IPS DF 4.7 (cell line): Measurements from ENCODE around the gene BEST1.
"Not testable (repeated sequence)": the region's sequence is repeated elsewhere in the genome, so short reads cannot be mapped to it uniquely, and the experiment has no call there.

Experiments
- DNase-seq: peaks from one replicate; pipeline ENCODE4 v3.0.0-alpha.2; 2013; ENCODE audit warnings: low spot score; ENCODE audit errors: extremely low read depth

BEST1 gene

DNA sequence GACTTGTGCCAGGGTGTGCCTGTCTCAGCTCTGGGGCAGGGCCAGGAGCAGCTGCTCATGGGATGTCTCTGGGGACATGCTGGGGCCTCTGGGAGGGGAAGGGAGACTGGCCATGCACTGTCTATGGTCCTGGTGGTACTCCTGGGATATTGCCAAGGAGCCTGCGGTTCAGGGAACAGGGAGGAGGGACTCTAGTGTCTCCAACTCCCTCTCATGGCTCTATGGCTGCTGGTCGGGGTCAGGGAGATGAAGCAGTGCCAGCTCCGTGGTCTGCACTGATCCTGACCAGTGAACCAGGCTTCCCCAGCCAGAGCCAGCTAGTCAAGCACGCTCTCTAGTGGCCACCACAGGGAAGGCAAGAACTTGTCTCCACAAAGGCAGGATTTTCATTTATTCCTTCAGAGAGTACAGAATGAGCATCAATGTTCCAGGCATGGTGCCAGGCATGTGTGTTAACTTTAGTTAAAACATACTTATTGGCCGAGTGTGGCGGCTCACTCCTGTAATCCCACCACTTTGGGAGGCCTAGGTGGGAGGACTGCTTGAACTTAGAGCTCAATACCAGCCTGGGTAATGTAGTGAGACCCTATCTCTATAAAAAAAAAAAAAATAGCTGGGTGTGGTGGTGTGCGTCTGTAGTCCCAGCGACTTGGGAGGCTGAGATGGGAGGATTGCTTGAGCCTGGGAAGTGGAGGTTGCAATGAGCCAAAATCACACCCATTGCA lies 2.5 kb upstream of the BEST1 start:
- DNase-seq = no peak

- no peak for DNase-seq
These were observed 1.6 kb upstream of the BEST1 start for GRCh38 chr11:61948505-61948904.

- no peak for DNase-seq
These were observed 749 bp upstream of the BEST1 start for GRCh38 chr11:61949169-61950034.

GRCh38 chr11:61951484-61952135 lies 1.5 kb downstream of the BEST1 start:
- DNase-seq = no peak

DNA sequence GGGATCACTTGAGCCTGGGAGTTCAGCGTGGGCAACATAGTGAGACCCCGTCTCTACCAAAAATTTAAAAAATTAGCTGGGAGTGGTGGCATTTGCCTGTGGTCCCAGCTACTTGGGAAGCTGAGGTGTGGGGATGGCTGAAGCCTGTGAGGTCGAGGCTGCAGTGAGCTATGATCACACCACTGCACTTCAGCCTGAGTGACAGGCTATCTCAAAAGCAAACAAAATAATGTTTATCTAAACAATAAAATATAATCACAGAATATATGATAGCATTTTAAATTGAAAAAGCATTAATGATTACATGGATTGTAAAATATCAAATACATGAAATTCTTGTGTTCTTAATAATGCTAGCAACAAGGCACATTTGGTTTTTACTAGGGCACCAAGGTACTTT lies 2.7 kb downstream of the BEST1 start:
- no peak for DNase-seq

DNA sequence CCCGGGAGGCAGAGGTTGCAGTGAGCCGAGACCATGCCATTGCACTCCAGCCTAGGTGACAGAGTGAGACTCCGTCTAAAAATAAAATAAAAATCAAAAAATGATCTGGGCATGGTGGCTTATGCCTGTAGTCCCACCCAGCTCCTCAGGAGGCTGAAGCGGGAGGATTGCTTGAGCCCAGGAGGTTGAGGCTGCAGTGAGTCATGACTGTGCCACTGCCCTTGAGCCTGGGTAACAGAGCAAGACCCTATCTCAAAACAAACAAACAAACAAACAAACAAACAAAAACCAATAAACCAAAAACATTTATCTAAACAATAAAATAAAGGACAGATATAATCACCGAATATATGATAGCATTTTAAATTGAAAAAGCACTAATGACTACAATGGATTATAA lies 3.5 kb downstream of the BEST1 start:
- DNase-seq = not testable (repeated sequence)

GRCh38 chr11:61954106-61954850 lies 4.1 kb downstream of the BEST1 start:
- DNase-seq = no peak

- DNase-seq = no peak
These were observed 4.8 kb downstream of the BEST1 start for GRCh38 chr11:61954851-61955421.

GRCh38 chr11:61955422-61956135 lies 5.4 kb downstream of the BEST1 start:
- DNase-seq = no peak

DNA sequence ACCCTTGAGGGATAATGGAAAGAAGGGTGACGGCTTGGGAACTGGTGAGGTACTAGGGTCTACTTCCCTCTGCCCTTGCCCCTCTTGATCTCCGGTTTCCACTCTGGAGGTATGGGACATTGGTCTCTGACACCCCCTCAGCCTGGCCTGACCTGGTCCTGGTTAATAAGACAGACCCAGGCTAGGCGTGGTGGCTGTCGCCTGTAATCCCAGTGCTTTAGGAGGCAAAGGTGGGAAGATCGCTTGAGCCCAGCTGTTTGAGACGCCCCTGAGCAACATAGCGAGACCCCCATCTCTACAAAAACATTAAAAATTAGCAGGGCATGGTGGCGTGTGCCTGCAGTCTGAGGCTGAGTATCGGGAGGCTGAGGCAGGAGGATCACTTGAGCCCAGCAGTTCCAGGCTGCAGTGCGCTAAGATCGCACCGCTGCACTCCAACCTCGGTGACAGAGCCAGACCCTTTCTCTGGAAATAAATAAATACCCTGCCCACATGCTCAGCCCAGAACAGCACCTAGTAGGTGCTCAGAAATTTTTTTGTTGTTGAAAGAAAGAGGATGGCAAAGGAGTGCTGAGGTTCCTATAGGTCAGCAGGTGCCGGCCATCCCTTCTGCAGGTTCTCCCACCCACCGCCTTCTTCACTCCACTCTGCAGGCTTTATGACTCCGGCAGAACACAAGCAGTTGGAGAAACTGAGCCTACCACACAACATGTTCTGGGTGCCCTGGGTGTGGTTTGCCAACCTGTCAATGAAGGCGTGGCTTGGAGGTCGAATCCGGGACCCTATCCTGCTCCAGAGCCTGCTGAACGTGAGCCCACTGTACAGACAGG lies 6.3 kb downstream of the BEST1 start:
- DNase-seq = no peak

- no peak for DNase-seq
These were observed 7.0 kb downstream of the BEST1 start for GRCh38 chr11:61957021-61957770.

- no peak for DNase-seq
These were observed 8.4 kb downstream of the BEST1 start for GRCh38 chr11:61958590-61958989.

DNA sequence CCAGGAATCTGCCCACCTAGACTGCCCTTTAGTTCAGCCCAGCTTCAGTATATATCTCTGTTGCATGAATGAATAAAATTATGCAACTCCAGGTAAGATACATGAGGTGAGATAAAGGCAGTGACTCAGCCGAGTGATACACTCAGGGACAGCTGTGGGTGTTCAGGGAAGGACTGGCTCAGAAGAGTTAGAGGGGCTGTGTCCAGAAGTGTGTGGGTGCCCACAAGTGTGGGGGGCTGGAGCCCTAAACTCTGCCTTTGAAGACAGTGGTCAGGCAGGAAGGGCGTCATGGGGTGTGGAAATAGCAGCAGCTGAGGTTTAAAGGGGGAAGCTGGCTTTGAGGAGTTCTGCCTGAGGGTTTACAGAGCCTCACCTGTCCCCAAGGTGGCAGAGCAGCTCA lies 9.0 kb downstream of the BEST1 start:
- DNase-seq = no peak

DNA sequence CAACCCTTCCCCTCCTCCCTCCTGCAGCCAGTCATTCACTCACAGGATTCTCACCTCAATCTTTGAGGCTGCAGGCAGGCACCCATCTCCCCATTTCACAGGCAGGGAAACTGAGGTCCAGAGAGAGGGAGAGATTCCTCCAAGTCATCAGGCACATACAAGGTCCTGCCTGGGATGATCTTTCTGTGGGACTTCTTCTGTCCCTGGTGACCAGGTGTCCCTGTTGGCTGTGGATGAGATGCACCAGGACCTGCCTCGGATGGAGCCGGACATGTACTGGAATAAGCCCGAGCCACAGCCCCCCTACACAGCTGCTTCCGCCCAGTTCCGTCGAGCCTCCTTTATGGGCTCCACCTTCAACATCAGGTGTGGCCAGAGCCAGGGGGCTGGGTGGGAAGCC lies 9.5 kb downstream of the BEST1 start:
- DNase-seq = no peak

DNA sequence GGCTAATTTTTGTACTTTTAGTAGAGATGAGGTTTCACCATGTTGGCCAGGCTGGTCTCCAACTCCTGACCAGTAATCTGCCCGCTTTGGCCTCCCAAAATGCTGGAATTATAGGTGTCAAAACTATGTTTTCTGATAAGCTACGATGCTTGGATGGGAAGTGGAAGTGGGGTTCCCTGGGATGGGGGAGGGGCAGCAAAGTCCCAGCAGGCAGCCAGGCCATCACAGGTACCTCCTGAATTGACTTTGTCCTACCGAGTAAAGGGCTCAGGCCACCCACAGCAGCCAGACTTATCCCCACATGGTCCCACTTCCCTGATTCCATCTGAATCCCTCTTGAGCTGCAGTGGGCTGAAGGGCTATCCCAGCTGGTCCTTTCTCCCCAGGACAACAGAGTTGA lies 10.4 kb downstream of the BEST1 start:
- DNase-seq = no peak

DNA sequence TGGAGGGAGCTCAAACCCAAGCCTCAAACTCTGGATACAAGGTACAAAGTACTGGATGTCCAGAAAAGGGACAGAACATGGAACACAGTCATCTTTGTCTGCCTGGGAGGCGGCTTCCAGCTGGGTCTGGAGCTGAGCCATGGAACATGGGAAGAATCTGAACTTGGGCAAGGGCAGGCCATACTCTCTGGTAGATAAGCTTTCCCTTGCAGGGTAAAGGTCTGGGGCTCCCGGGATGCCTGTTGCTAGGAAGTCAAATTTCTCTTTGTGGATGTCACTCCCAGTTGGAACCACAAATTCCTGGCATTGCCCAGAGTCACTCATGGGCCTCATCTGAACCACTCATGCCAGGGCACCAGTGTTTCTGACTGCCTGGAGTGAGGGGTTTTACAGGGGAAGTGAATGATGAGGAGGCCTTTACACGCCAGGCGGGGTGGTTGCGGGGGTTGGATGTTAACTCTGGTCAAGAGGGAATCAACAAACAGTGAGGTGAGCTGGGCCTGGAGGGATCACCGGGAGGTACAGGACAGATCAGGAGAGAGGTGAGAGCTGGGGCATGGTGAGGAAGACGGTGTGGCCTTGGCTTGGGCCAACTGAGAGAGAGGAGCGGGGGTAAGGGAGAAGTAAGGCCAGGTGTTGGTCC lies 11.5 kb downstream of the BEST1 start:
- DNase-seq = no peak

- no peak for DNase-seq
These were observed 12.3 kb downstream of the BEST1 start for GRCh38 chr11:61962213-61963015.

DNA sequence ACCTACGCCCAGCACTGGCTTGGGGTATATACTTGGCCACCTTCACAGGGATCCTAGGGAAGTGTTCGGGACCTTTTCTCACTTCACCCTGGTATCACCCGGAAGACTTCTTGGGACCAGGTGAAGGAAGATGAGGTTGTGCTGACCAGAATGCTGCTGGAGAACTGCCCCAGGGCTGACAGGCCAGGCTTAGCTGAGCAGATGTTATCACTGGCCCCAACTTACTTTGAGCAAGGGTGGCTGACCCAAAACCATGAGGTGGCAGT lies 12.8 kb downstream of the BEST1 start:
- DNase-seq = no peak
